Panc1 (cell line): ENCODE measurements around the gene BICRA. TPM values are rescaled to one million over a fixed set of nuclear protein-coding genes. Genes with fewer than 3 reads are reported as not detected.

ENCODE experiments used
- ATAC-seq: fragments of 200-7000 bp; cut with Tn5 transposase; 2 replicates; pipeline ENCODE4 v1.9.1; 2020; ENCODE audit warnings: mild to moderate bottlenecking, moderate library complexity
- BruUV-seq: library from RNA; stranded (reverse); fragments of 400-500 nt; replicated peaks from 2 replicates; lab custom pipeline; 2021; lab: Mats Ljungman, UMichigan
- CTCF ChIA-PET: fragments of 300-600 bp; sonication (Branson Sonifier 250); formaldehyde crosslinking; loops from one replicate; lab custom pipeline; 2022; ENCODE audit warnings: antibody characterized with exemption; lab: Charles Lee
- POLR2A ChIA-PET: fragments of 300-600 bp; sonication (Branson Sonifier 250); formaldehyde crosslinking; loops from one replicate; lab custom pipeline; 2022; ENCODE audit warnings: antibody characterized with exemption; lab: Charles Lee
- DNase-seq: peaks from one replicate; pipeline ENCODE4 v3.0.0-alpha.2; 2010; ENCODE audit warnings: low read depth, low spot score
- H3K27ac ChIP-seq: 2 replicates; pipeline ENCODE4 v1.5.1; 2011; ENCODE audit warnings: mild to moderate bottlenecking, low read length, inconsistent platforms
- H3K27me3 ChIP-seq: fragments of 200-500 bp; sonication (Bioruptor generic); 2 replicates; pipeline ENCODE4 v1.6.0; 2014; ENCODE audit warnings: low read length, inconsistent platforms; ENCODE audit not compliant: control insufficient read depth, insufficient read depth
- H3K36me3 ChIP-seq: fragments of 200-500 bp; sonication (Bioruptor generic); 2 replicates; pipeline ENCODE4 v1.5.1; 2014; ENCODE audit warnings: inconsistent platforms, mild to moderate bottlenecking, low read length, moderate library complexity; ENCODE audit not compliant: control insufficient read depth, insufficient read depth
- H3K4me1 ChIP-seq: 2 replicates; pipeline ENCODE4 v1.5.1; 2011; ENCODE audit warnings: inconsistent platforms, mild to moderate bottlenecking, low read length, moderate library complexity; ENCODE audit not compliant: control insufficient read depth, insufficient read depth
- H3K4me3 ChIP-seq, 2 experiments: 2 replicates each; pipeline ENCODE4 v1.5.1; 2011 to 2012; ENCODE audit warnings: low read depth in 2 of 2, low read length in 2 of 2, mild to moderate bottlenecking in 2 of 2, inconsistent platforms in 1 of 2, moderate library complexity in 1 of 2
- H3K9me3 ChIP-seq: fragments of 200-500 bp; sonication (Bioruptor generic); 2 replicates; pipeline ENCODE4 v1.5.1; 2014; ENCODE audit warnings: low read depth, mild to moderate bottlenecking, inconsistent platforms, low read length, moderate library complexity; ENCODE audit not compliant: control insufficient read depth, insufficient read depth
- CTCF ChIP-seq: fragments of 450-650 bp; IDR thresholded peaks from 2 replicates; pipeline ENCODE4 v1.5.1; 2017; ENCODE audit warnings: mild to moderate bottlenecking
- POLR2AphosphoS5 ChIP-seq: IDR thresholded peaks from 2 replicates; pipeline ENCODE4 v1.6.1; 2012; ENCODE audit warnings: mild to moderate bottlenecking, low read depth, low read length, moderate library complexity
- REST ChIP-seq, 2 experiments: IDR thresholded peaks; 2 replicates each; pipeline ENCODE4 v1.6.1; 2011 to 2012; ENCODE audit warnings: low read depth in 2 of 2, control low read depth in 1 of 2, low read length in 1 of 2, mild to moderate bottlenecking in 1 of 2, moderate library complexity in 1 of 2; ENCODE audit not compliant: insufficient read depth in 1 of 2
- SIN3A ChIP-seq: IDR thresholded peaks from 2 replicates; pipeline ENCODE4 v1.6.1; 2012; ENCODE audit warnings: low read depth, mild to moderate bottlenecking, low read length, moderate library complexity, borderline replicate concordance; ENCODE audit not compliant: insufficient read depth
- TCF7L2 ChIP-seq: IDR thresholded peaks from 2 replicates; pipeline ENCODE4 v1.6.1; 2011; ENCODE audit warnings: mild to moderate bottlenecking, low read depth, low read length, inconsistent platforms
- in situ Hi-C: cut with HindIII; loops from 2 replicates; pipeline ENCODE4 v1.10.0; 2016; ENCODE audit warnings: low sequenced_read_pairs, low pct_unique_long_range_greater_than_20kb
- intact Hi-C: fragments of 100-400 bp; cut with micrococcal nuclease; formaldehyde crosslinking; loops from one replicate; pipeline ENCODE4 v1.10.0; 2022; ENCODE audit not compliant: unreplicated experiment
- total RNA-seq: library from RNA; stranded (reverse); gene quantifications from one replicate; pipeline ENCODE4 v1.2.1, GENCODE V29; 2021; ENCODE audit not compliant: unreplicated experiment

BICRA gene
- total RNA-seq, 1 experiment from 2014 or later: 13.7 TPM

- BruUV-seq: no TSS peak
- intact Hi-C loops: no loop called here
- H3K4me3 ChIP-seq: no peak overlapping the region
- TF ChIP-seq REST (IDR thresholded peaks at IDR 0.05; ENCODE audit: insufficient read depth in 1 of 2, low read depth in 2 of 2, low read length in 1 of 2) (no peak), CTCF (no peak), TCF7L2 (no peak), SIN3A (no peak), POLR2AphosphoS5 (no peak)
- no peaks in the 10 kb centered on the region for H3K27me3 ChIP-seq
- H3K9me3 ChIP-seq: no peaks in the 10 kb centered on the region
- in situ Hi-C loops: no loop called here
- ATAC-seq: no peak
- no peaks in the 10 kb centered on the region for H3K4me1 ChIP-seq
- ChIA-PET POLR2A (no interaction called here), CTCF (interaction anchor here (0.6 kb wide), 1 partner anchor 191 kb away, joined by 6 read pairs; no protein-coding TSS in a partner anchor)
- H3K27ac ChIP-seq: no peak overlapping the region
- DNase-seq: no peak
- H3K36me3 ChIP-seq: no peaks in the 10 kb centered on the region
Observed at GRCh38 chr19:47711652-47712242, 102.8 kb downstream of the BICRA start.

GRCh38 chr19:47713046-47714021, 104.4 kb downstream of the BICRA start, which contains the start of gene EHD2:
Gene EHD2, plus strand, starts transcription at chr19:47713422. Its CDS starts 3,191 bp downstream, at chr19:47716613.
- no TSS peak for BruUV-seq
- intact Hi-C loops (no loop called here), in situ Hi-C loops (no loop called here)
- no peaks in the 10 kb centered on the region for H3K4me1 ChIP-seq
- H3K36me3 ChIP-seq: no peaks in the 10 kb centered on the region
- peak within 1 kb of the TSS; percentile 66 for H3K27ac ChIP-seq
- TF ChIP-seq SIN3A (no peak; the same call in 1 of the 2 replicates), POLR2AphosphoS5 (peak; percentile 35; the same call in 1 of the 2 replicates), TCF7L2 (no peak), CTCF (peak; percentile 92), REST (IDR thresholded peaks at IDR 0.05; ENCODE audit: insufficient read depth in 1 of 2, low read depth in 2 of 2, low read length in 1 of 2) (no peak)
- ChIA-PET CTCF (interaction anchor here (0.5 to 0.9 kb wide), 4 partner anchors 12 to 52 kb away, joined by 3 to 7 read pairs (median 6); no protein-coding TSS in a partner anchor), POLR2A (interaction anchor here (0.7 kb wide), 1 partner anchor 27 kb away, joined by 3 read pairs; no protein-coding TSS in a partner anchor)
- DNase-seq: no peak
- H3K27me3 ChIP-seq: no peaks in the 10 kb centered on the region
- no peaks in the 10 kb centered on the region for H3K9me3 ChIP-seq
- peak; percentile 91 for ATAC-seq
- peak within 1 kb of the TSS; percentile 57 to 74 for H3K4me3 ChIP-seq
